Stimulated activated CD4-positive, alpha-beta T cell treated with anti-CD3 and anti-CD28 coated beads, Interleukin-15, amount 100 ng/mL, for 1 hour (primary cell): Measurements from ENCODE around the gene CCDC28B.
A peak's percentile ranks its signal among the peaks of the same experiment; 100 is the strongest.
"Not testable (repeated sequence)": the region's sequence is repeated elsewhere in the genome, so short reads cannot be mapped to it uniquely, and the experiment has no call there.

ENCODE experiments used
- DNase-seq, 2 donors: peaks; one replicate each; pipeline ENCODE4 v3.0.0-alpha.2; 2020; ENCODE audit warnings: low read depth in 1 of 2, low spot score in 1 of 2

Gene CCDC28B

DNA sequence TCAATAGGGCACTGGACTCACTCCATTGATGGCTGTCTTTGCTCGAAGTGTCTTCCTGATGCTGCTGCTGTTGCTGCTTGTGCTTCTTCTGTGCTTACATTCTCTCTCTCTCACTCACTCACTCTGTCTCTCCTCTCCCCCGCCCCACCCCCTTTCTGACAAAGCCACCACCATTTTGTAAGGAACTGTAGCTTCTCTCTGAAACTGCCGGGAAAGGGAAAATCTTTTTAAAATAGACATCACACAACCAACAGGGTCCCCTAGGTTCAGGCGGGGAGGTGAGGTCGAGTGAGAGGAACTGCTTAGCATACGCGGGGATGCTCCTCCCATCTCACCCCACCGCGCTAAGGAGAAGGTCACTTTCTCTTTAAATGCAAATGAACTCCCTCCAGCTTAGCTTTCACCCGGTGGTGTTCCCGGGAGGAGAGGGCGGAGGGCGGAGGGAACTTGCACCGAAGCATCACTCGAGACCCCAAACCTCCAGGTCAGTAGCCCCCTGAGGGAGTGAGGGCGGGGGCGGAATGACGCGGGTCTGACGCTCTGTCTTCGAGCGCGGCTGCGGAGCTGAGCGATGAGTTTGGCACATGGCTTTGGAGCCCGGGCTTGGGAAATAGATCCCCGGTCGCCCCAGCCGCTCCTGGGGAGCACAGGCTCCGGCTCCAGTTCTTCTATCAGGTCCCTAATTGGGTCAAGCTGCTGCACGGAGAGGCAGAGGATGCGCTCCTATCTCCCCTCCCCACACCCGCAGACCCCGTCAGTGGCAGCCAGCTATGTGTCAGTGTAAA is at the start of gene CCDC28B:
TSS of gene CCDC28B (plus strand) at position 370 of the 785 bp plus-strand sequence. CDS start 1,341 bp downstream, outside the sequence.
- DNase-seq = peak in 1 of 2 donors; percentile 37

DNA sequence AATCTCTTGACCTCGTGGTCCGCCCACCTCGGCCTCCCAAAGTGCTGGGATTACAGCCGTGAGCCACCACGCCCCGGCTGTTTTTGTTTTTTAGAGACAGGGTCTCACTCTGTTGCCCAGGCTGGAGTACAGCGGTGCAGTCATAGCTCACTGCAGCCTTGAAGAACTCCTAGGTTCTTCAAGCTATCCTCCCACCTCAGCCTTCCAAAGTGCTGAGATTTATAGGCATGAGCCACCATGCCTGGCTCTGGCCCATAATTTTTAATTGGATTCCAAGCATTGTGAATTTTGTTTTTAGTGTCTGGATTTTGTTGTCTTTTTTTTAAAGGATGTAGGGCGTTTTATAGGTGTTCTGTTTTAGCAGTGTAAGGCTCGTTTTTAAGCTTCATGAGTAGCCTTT is 49.5 kb upstream of the CCDC28B start:
- no peak for DNase-seq

- DNase-seq = no peak
Observed at GRCh38 chr1:32151319-32151787, 49.0 kb upstream of the CCDC28B start.

DNA sequence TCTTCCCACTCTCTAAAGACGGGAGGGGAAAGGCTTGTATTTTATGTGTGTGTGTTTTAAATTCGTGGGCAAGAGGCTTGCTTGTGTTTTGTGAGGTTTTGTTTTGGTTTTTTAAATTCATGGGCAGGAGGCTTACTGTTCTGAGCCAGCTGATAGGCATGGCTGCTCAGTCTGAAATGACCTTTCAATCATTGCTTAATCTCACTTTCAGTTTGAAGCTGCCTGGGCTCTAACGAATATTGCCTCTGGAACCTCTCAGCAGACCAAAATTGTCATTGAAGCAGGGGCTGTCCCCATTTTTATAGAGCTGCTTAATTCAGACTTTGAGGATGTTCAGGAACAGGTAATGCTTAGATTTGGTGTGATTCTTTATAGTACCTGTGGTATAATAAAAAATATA is 41.2 kb upstream of the CCDC28B start:
- no peak for DNase-seq

DNA sequence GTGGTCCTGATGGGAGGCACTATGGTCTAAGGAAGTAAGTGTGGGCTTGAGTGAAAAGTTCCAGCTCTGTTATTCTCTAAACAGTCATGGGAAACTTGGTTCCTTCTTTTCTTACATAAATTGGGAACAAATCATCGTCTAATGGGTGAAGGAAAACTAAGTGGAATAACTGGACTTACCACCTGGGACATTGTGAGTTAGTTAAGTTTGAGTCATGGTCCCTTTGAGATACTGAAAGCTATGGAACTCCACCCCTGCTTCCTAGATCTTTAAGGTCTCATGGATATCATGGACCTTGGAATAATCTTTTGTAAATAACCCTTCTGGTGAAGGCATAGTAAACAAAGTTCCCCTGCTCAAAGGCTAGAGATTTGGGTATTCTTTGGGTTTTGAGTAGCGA is 37.0 kb upstream of the CCDC28B start:
- no peak for DNase-seq

DNA sequence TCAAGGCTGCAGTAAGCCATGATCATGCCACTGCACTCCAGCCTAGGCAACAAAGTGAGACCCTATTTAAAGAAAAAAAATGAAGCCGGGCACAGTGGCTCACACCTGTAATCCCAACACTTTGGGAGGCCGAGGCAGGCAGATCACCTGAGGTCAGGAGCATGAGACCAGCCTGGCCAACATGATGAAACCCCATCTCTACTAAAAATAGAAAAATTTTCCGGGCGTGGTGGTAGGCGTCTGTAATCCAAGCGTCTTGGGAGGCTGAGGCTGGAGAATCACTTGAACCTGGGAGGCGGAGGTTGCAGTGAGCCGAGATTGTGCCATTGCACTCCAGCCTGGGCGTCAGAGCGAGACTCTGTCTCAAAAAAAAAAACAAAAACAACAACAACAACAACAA is 34.8 kb upstream of the CCDC28B start:
- not testable (repeated sequence) for DNase-seq

- DNase-seq = no peak
Observed at GRCh38 chr1:32170991-32171390, 29.4 kb upstream of the CCDC28B start.

- no peak for DNase-seq
Observed at GRCh38 chr1:32172621-32173245, 27.7 kb upstream of the CCDC28B start.

GRCh38 chr1:32178380-32179192 is 21.8 kb upstream of the CCDC28B start:
- DNase-seq = no peak

- DNase-seq = no peak
Observed at GRCh38 chr1:32179193-32179442, 21.3 kb upstream of the CCDC28B start.

DNA sequence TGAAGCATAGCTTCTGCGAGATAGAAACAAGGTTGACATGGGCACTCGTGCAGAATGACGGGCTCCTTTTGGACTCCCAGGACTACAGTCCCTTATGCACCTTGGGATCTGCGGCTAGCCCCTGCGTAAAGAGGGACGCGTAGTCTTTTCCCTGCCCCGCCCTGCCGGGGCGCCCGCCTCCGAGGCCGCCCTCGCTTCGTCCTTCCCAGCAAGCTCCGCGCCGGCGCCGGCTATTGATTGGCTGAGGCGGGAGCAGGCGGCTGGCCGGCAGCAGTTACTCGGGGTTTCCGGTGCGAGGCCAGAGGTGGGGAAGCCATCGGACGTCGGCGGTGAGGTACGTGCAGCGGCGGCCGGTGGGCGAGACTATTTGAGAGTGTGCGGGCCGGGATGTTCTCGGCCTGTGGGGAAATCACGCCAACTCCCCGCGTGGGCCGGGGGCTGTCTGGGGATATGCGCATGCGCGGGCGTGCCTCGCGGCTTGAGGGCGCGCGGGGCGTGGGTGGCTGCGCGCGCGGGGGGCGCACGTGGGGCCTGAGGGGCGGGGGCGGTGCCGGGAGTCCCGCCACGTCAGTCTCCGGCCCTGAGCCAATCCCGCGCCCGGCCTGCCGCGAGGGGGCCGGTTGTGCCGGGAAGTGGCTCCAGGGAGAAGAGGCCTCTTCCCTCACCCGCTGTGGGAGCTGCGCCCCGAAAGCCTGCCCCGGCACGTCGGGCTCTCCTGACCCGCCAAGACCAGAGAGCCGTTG is 20.8 kb upstream of the CCDC28B start, which contains the start of gene TXLNA:
TSS of gene TXLNA (plus strand) at position 233 of the 743 bp plus-strand sequence. CDS start 671 bp downstream, outside the sequence.
- peak; percentile 77 to 86 for DNase-seq

DNA sequence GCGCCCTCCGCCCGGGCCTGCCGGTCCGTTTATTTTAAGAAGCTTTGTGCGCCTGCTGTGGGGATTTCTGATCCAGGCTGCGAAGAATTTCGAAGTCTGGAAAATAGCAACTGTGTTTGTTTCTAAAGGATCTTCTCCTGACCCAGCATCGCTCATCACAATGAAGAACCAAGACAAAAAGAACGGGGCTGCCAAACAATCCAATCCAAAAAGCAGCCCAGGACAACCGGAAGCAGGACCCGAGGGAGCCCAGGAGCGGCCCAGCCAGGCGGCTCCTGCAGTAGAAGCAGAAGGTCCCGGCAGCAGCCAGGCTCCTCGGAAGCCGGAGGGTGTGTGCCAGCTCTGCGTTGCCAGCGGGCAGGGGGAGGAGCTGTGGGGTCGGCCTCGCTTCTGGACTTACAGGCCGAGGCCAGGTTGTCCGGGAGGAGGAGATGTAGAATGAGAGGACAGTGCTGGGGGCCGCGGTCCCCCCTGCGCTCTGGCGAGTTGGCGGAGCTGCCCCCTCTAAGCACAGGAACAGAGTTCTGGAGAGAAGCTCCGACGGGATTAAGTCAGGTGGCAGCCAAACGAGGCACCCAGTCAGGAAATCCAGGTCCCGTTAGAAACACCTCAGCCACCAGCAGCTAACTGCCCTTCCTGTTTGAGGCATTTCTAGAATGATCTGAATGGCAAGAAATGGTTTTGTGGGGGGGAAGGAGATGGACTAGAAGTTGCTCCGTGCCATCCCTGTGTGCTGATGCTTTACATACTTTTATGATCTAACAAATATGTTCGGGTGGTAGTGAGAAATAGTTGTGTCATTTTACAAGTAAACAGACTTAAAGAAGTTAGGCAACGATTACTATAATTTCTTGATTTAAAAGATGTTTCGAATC is 20.0 kb upstream of the CCDC28B start:
- peak in 1 of 2 donors; percentile 18 for DNase-seq

GRCh38 chr1:32181065-32181464 is 19.3 kb upstream of the CCDC28B start:
- no peak for DNase-seq

GRCh38 chr1:32181563-32181962 is 18.8 kb upstream of the CCDC28B start:
- DNase-seq = no peak

- no peak for DNase-seq
Observed at GRCh38 chr1:32182060-32182459, 18.3 kb upstream of the CCDC28B start.

DNA sequence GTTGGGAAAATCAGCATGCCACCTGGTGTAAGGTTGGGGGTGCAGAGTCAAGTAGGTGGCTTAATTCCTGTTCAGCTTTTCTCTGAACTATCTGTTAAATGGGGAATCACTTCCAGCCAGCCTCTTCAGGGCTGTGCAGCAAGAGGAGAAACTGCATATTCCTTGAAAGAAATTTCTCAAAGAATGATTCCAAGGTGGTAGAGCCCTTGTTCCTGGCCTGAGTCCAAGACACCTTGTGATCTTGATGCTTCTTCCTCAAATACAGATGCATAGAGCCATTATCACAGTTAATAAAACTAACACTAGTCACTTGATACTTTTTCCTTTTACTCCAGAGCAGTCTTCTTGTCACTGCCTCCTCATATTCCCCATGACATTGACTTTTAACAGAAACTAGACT is 15.7 kb upstream of the CCDC28B start:
- no peak for DNase-seq

DNA sequence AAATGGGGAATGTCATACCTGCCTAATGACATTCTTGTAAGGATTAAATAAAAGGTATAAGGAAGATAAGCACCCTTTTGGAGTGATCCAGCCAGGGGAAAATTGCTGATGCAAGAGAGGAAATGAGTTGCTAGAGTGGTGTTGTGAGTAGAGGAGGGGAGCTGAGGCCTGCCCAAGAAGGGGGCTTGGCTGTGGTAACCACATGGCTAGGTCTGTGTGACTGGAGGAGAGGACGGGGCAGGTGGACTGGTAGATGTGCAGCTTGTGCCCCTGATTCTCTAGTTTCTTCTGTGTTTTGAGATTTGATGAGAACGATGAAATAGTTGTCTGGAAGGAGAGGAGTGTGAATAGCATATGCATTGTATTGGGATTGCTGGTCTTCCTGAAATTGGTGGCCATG is 14.3 kb upstream of the CCDC28B start:
- DNase-seq = no peak

DNA sequence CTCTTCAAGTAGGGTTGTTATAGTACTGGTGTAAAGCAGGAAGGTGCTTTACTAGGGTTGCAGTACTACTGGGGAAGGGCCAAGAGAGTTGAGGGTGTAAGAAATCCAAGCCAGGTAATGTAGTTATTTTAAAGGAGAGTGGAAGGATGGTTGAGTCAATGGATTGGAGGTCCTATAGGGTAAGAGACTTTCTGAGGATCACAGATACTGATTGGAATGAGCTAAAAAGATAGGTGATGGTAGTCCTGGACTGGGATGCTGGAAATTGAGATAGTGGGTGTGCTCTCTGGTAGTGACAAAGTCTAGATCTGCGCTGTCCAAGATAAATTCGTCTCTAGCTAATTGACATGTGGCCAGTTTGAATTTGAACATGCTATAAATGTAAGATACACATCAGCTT is 13.9 kb upstream of the CCDC28B start:
- DNase-seq = no peak

DNA sequence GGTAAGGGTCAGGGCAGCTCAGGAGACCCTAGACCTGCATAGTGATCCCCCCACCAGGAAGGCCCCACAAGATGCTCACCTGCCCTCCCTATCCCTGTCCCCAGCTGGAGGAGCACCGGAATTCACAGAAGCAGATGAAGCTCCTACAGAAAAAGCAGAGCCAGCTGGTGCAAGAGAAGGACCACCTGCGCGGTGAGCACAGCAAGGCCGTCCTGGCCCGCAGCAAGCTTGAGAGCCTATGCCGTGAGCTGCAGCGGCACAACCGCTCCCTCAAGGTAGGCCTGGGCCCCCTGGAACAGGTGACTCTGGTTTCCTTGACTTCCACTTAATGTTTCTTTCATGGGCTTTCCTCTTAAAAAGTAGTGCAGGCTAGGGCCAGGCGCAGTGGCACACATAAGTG is 12.5 kb upstream of the CCDC28B start:
- DNase-seq = no peak
